ENCODE results near the gene NRP1. TPM values are rescaled to one million over a fixed set of nuclear protein-coding genes. Genes with fewer than 3 reads are reported as not detected.
A peak's percentile ranks its signal among the peaks of the same experiment; 100 is the strongest.

NRP1 gene
- polyA plus RNA-seq, 1 of the 3 experiments (the other 2 are of a cell fraction): 129 TPM

GRCh38 chr10:33345236-33345635 is 10.8 kb upstream of the NRP1 start (continued):
- TF ChIP-seq EP300 (IDR thresholded peaks at IDR 0.05; ENCODE audit: borderline replicate concordance in 1 of 2, low read depth in 1 of 2, low read length in 1 of 2) (peak in 1 of 2 experiments; percentile 60; a peak in 1 of 4 replicates), PBX3 (IDR thresholded peaks at IDR 0.05) (no peak), MEF2A (IDR thresholded peaks at IDR 0.05; ENCODE audit: borderline replicate concordance, low read depth) (no peak), MAX (IDR thresholded peaks at IDR 0.05; ENCODE audit: low read depth) (no peak), ELF1 (IDR thresholded peaks at IDR 0.05) (no peak), YY1 (IDR thresholded peaks at IDR 0.05; ENCODE audit: low read depth) (no peak), TEAD4 (IDR thresholded peaks at IDR 0.05; ENCODE audit: borderline replicate concordance, insufficient read depth) (no peak), RFX5 (IDR thresholded peaks at IDR 0.05; ENCODE audit: low read length) (no peak)

- no peak overlapping the region for H3K9ac ChIP-seq
Observed at GRCh38 chr10:33344676-33345075, 10.2 kb upstream of the NRP1 start.

More at GRCh38 chr10:33344676-33345075, 10.2 kb upstream of the NRP1 start:
- Histone ChIP-seq H3K79me2 (ENCODE audit: insufficient read depth) (no peaks in the 10 kb centered on the region), H3K36me3 (replicated peaks in 1 of 2; ENCODE audit: control insufficient read depth in 1 of 2, insufficient read depth in 2 of 2, low read length in 1 of 2) (no peaks in the 10 kb centered on the region), H3K9me2 (no peaks in the 10 kb centered on the region), H3K27me3 (ENCODE audit: insufficient read depth) (no peaks in the 10 kb centered on the region), H4K20me1 (ENCODE audit: insufficient read depth) (no peaks in the 10 kb centered on the region), H3K4me1 (ENCODE audit: control insufficient read depth in 1 of 2, insufficient read depth in 2 of 2, low read depth in 1 of 2, low read length in 1 of 2) (peaks cover 5 to 20% of the 10 kb centered on the region in 2 experiments; a peak in 3 of 4 replicates), H3K4me2 (no peak overlapping the region), H3K27ac (ENCODE audit: low read depth in 2 of 2, low read length in 1 of 2) (no peak overlapping the region), H2AFZ (ENCODE audit: low read depth) (no peak overlapping the region), H3K9me3 (no peaks in the 10 kb centered on the region), H3F3A (replicated peaks; ENCODE audit: insufficient read depth) (peaks cover 1% of the 10 kb centered on the region), H3K4me3 (ENCODE audit: low read depth in 2 of 2, low read length in 1 of 2) (no peak overlapping the region)
- CTCF ChIA-PET: interaction anchor here (0.6 to 3.5 kb wide), 3 partner anchors 9 to 334 kb away, joined by 3 to 16 read pairs (median 3); no protein-coding TSS in a partner anchor
- WGBS (ENCODE audit: low lambda C conversion rate): 100% methylated on average over 1 of the region's 2 CpGs
- POLR2A ChIA-PET: no interaction called here
- no peak for DNase-seq
- TF ChIP-seq ZBTB33 (IDR thresholded peaks at IDR 0.05; ENCODE audit: borderline replicate concordance, low read depth) (no peak), POLR2AphosphoS5 (IDR thresholded peaks at IDR 0.05; ENCODE audit: low read depth, low read length) (no peak), SMC3 (IDR thresholded peaks at IDR 0.05; ENCODE audit: low read depth, low read length) (no peak), NRF1 (IDR thresholded peaks at IDR 0.05; ENCODE audit: low read depth, low read length) (no peak), RFX5 (IDR thresholded peaks at IDR 0.05; ENCODE audit: low read length) (no peak), JUND (IDR thresholded peaks at IDR 0.05) (no peak), RAD21 (IDR thresholded peaks at IDR 0.05; ENCODE audit: low read length) (no peak), TAF1 (IDR thresholded peaks at IDR 0.05; ENCODE audit: borderline replicate concordance, low read depth, low read length) (no peak), CTCF (IDR thresholded peaks at IDR 0.05) (no peak), MXI1 (IDR thresholded peaks at IDR 0.05; ENCODE audit: low read depth, low read length) (no peak), YY1 (IDR thresholded peaks at IDR 0.05; ENCODE audit: low read depth) (no peak), GATA2 (CRISPR knock-in tag; IDR thresholded peaks at IDR 0.05) (no peak), RXRA (IDR thresholded peaks at IDR 0.05; ENCODE audit: borderline replicate concordance, low read depth) (no peak), USF1 (IDR thresholded peaks at IDR 0.05; ENCODE audit: borderline replicate concordance, low read depth) (no peak), FOXM1 (IDR thresholded peaks at IDR 0.05; ENCODE audit: low read depth) (no peak), FOXJ3 (CRISPR knock-in tag; IDR thresholded peaks at IDR 0.05) (no peak)

Measured in SK-N-SH (cell line).